DLD1 (cell line): ENCODE results near the gene PIP5K1C.

Source experiments
- in situ Hi-C: cut with HindIII; loops from 2 replicates; pipeline ENCODE4 v1.10.0; 2017; ENCODE audit warnings: low sequenced_read_pairs

PIP5K1C gene

DNA sequence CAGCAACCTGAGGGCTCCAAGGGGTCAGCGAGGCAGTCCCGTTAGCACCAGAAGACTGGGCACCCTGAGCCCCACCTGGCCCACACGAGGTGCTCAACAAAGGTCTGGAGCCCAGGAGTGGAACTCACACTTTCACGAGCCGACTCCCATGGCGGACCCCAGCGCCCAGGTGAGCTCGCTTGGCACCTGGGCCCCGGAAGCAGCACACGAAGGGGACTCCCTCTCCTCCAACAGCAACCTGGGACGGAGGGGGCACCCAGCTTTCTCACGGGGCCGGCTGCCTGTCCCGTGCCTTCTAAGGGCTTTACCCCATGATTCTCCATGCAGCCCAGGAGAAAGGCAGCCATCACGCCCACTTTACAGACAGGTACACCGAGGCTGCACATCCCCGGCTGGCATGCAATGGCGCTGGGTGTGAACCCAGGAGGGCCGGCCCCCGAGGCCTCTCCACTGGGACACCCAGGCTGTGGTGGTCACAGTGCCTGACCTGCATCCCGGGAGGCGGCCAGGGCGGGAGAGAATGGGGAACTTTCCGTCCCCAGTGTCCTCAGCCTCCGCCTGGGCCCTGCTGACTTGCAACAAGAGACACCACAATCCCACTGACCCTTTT is 5.0 kb downstream of the PIP5K1C start:
- in situ Hi-C loops, result no loop called here

- in situ Hi-C loops, result no loop called here
Measured at GRCh38 chr19:3694361-3695123, 5.7 kb downstream of the PIP5K1C start.

- in situ Hi-C loops, result no loop called here
Measured at GRCh38 chr19:3693025-3693925, 7.0 kb downstream of the PIP5K1C start.

GRCh38 chr19:3692141-3693024 is 7.9 kb downstream of the PIP5K1C start:
- in situ Hi-C loops, result no loop called here

DNA sequence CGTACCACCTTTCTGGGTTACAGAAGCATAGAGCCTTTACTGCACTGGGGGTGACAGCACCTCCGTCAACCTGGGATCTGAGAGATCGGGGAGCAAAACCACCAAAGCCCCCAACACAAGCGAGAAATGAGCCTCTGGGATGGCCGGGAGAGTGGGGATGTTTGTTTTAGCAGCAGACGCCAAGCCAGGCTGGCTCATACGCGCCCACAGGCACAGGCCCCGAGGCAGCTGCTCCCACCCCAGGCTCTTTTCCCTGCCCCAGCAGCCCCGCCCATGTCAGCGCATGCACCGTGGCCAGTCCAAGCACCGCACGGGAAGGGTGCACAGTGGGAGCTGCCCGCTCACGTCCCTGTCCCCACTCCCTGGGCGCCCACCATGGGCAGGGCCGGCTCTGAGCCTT is 8.5 kb downstream of the PIP5K1C start:
- in situ Hi-C loops, result no loop called here

GRCh38 chr19:3691372-3691716 is 8.9 kb downstream of the PIP5K1C start:
- in situ Hi-C loops, result no loop called here

DNA sequence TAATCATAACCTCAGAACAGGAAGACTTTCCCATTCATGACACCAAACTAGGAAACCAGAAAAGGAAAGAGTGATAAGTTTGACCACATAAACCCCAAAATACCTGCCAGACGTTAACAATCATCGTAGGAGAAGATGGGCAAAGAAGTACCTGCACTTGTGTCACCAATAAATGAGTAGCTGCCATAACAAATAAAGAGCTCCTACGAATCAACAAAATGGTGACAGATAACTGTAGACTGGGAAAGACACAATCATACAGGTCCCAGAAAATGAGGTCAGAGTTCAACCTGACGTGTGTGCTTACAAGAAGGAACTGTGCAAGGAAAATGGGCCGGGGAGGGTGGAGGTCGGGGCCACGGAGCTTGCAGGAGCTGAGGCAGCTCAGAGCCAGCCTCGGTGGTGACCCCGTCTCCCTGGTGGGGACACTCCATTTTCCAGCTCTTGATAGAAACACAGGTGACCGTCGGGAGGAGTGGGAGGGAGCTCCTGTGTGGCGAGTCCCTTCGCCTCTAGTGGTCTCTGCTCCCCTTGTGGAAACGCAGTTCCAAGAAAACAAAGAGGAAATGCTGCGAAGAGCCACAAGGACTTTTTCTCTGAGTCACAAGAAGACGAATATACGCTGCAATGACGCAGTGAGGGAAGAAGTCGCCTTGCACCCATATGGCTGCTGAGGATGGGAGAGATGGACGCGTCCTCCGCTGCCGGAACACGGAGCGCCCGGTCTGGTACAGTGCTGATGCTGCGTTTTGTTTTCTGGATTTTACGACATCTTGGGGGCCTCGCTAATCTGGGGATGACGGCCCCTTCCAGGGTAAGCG is 9.5 kb downstream of the PIP5K1C start:
- in situ Hi-C loops, result no loop called here

DNA sequence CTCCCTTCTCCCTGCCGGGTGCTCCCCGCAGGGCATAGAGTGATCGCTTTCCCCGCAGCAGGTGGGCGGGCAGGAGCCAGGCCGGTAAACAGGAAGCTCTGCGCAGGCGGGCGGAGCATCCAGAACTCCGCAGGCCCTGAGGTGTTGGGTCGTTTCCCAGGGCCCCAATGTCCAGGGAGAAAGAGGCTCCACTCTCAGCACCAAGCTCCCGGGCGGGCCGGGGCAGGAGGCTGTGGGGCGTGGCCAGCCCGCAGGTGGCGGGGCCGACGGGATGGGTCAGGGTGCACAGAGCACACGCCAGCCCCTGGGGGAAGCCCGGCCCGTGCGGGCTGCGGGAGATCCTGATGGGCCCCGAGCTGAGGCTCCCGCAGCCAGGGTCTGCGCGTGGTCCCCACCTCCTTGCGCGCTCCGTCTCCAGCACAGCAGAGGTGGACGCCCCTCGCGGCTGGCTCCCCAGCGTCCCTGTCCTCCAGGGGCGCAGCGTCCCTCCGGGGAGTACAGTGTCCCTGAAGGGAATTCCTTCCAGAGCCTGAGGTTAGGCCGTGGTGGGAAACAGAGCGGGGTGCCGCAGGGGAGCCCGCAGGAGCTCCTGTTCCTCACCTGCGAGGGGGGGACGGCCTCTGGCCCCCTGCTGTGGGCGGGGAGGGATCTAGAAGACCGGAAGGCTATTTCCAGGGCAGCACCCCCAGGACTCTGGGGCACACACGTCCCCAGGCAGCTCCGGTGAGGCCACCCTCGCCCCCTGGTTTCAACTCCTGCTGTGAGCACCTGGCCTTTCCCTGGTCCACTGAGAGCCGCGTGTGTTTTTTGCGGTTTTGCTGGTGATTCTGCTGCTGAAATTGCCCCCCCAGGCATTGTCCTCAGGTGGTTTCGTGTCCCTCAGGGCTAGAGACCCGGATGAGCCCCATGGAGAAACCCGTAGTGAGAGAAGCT is 12.2 kb downstream of the PIP5K1C start:
- in situ Hi-C loops, result no loop called here

DNA sequence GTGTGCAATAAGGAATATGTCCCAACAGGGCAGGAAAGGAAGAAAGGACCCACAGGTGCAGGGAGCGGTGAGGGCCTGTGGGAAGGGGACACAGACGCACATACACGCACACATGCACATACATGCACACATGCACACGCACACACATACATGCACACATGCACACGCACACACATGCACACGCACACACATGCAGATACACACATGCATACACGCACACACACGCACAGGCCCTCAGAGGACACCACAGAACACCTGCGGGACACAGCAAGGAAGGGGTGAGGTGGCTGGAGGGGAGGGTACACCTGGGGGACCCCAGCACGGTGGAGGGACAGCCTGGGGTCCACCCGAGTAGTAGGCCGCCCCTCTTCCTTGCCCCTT is 12.9 kb downstream of the PIP5K1C start:
- in situ Hi-C loops, result no loop called here

DNA sequence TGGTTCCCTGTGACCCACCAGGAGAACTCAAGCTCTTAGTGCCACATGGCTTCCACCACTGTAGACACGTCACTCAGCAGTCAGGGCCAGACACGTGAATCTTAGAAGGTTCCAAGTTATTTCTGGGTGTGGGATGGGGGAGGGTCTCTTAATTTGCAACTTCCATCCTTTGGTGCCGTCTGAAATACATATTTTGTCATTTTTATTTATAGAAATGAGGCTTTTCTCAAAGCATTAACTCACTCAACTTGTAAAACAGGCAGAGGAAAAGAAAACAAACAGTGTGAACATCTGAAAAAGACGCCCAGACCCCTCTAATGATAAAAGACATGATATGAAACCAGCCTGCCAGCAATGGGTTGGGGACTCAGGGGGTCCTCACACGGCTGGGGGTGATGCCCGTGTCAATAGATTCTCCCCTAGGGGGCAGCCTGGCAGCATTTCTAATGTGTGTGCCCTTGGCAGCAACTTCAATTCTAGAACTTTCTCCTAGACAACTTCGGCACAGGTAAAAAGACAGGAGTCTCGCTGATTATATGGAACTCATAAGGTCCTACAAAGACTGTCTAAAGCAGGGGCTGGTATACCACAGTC is 15.4 kb downstream of the PIP5K1C start:
- in situ Hi-C loops, result no loop called here

DNA sequence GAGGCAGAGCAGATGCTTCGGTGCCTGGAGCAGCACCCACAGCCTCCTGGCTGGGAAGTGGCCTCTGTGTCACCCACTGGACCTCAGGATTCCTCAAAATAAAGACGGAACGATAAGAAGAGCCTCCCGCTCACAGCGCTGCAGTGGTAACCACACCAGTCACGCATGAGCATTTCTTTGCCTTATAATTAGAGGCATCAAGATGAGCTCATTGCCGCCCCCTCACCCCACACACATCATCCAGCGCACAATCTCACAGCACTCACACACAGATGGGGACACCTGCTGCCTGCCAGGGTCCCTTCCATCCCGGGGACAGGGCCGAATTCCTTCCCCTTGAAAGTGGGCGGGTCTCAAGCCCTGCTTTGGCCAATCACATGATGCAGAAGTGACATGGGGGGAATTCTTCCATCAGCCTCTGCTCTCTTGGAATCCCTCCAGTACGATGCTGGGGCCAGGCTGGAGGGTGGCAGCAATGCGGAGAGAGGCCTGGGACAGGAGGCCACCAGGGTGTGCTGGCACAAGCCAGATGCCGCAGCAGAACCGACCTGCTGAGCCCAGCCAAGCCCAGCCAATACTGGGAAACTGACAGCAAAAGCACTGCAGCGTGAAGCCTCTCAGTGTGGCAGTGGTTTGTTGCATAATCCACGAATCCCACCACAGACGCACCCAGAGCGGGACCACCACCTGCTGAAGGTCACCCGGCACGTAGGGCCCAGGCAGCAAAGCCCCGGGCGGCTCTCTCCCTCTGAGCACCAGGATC is 16.0 kb downstream of the PIP5K1C start:
- in situ Hi-C loops, result no loop called here

GRCh38 chr19:3683405-3684053 is 16.7 kb downstream of the PIP5K1C start:
- in situ Hi-C loops, result no loop called here

GRCh38 chr19:3682741-3683404 is 17.4 kb downstream of the PIP5K1C start:
- in situ Hi-C loops, result no loop called here

DNA sequence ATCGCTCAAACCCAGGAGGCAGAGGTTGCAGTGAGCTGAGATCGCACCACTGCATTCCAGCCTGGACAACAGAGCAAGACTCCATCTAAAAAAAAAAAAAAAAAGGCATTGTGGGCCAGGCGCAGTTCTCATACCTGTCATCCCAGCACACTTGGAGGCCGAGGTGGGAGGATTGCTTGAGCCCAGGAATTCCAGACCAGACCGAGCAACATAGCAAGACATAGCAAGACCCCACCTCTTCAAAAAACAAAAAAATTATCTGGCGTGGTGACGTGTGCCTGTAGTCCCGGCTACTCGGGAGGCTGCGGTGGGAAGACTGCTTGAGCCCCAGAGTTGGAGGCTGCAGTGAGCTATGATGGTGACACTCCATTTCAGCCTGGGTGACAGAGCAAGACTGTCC is 18.0 kb downstream of the PIP5K1C start:
- in situ Hi-C loops, result no loop called here

DNA sequence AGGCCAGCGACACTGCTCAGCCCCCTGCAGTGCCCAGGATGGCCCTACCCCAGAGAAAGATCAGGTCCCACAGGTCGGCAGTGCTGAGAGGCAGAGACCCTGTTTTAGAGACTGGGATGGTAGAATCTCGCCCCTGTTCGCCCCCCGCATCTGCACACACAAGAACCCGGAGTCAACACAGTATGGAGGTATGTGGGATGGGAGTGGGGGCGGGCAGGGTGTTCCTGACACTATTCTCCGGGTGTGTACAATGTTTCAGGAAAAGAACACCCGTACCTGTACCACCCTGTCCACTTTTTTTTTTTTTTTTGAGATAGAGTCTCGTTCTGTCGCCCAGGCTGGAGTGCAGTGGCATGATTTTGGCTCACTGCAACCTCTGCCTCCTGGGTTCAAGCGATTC is 19.3 kb downstream of the PIP5K1C start:
- in situ Hi-C loops, result no loop called here

- in situ Hi-C loops, result no loop called here
Measured at GRCh38 chr19:3679581-3679980, 20.7 kb downstream of the PIP5K1C start.

GRCh38 chr19:3679138-3679537 is 21.1 kb downstream of the PIP5K1C start:
- in situ Hi-C loops, result no loop called here
